ENCODE results near the gene MAP3K2.
"Not testable (repeated sequence)": the region's sequence is repeated elsewhere in the genome, so short reads cannot be mapped to it uniquely, and the experiment has no call there.

Gene MAP3K2

DNA sequence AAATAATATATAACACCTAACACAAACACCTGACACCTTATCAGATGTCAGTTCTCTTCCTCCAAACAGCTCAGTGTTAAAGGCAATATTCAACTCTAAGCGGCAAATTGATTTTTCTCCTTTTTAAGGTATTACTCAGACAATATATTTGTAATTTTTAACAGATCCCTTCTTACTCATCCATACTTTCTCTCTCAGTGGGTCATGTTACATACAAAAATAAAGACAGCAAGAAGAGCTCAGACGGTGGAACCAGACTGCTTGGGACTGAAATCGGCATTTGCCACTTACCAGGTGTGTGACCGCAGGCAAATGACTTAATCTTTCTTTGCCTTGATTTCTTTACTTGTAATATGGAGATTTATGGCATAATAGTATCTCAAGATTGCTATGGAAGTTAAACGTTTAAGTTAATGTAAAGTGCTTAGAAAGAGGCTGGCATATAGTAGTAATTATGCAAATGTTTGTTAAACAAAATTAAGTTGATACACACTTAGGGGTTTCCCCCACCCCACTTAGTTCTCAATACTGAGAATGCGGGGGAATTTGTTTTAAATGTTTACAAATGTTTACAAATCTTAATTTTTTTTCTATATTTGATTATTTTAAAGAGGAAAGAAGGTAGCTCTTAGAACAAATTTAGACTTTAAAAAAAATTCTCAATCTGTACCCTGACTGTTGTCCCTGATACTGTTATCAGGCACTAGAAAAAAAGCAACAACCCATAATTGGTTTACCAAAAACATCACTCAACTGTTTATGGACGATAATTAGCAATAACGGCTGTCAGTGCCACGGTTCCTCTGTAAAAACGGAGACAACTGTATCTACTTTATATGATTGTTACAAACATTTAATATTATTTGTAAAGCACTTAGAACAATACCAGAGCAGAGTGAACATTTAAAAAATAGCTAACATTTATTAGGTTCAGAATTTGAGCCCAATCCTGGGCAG lies 25.6 kb downstream of the MAP3K2 start:
- DNase-seq, result no peak
- in situ Hi-C loops (cut with HindIII; ENCODE audit: low pct_ligation_motif_present, low pct_unique_long_range_greater_than_20kb, low sequenced_read_pairs), result no loop called here

- in situ Hi-C loops (cut with HindIII; ENCODE audit: low pct_ligation_motif_present, low pct_unique_long_range_greater_than_20kb, low sequenced_read_pairs), result no loop called here
- DNase-seq, result no peak
These were observed 27.5 kb downstream of the MAP3K2 start for GRCh38 chr2:127360242-127360641.

- DNase-seq, result no peak
- in situ Hi-C loops (cut with HindIII; ENCODE audit: low pct_ligation_motif_present, low pct_unique_long_range_greater_than_20kb, low sequenced_read_pairs), result no loop called here
These were observed 28.3 kb downstream of the MAP3K2 start for GRCh38 chr2:127359520-127359919.

- DNase-seq, result no peak
- in situ Hi-C loops (cut with HindIII; ENCODE audit: low pct_ligation_motif_present, low pct_unique_long_range_greater_than_20kb, low sequenced_read_pairs), result no loop called here
These were observed 28.8 kb downstream of the MAP3K2 start for GRCh38 chr2:127358971-127359370.

GRCh38 chr2:127358044-127358443 lies 29.7 kb downstream of the MAP3K2 start:
- DNase-seq, result no peak
- in situ Hi-C loops (cut with HindIII; ENCODE audit: low pct_ligation_motif_present, low pct_unique_long_range_greater_than_20kb, low sequenced_read_pairs), result no loop called here

DNA sequence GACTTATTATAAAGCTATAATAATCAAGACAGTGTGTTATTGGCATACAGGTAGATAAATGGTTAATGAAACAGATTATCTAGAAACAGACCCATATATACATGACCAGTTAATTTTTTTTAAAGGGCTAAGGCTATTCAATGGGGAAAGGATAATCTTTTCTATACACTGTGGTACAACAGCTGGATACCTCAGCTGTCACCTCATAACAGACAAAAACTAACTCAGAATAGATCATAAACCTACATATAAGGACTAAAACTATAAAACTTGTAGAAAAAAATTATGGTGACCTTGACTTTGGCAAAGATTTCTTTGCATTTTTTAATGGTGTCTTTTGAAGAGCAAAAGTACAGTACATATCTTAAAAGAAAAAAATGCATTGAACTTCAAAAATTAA lies 30.2 kb downstream of the MAP3K2 start:
- in situ Hi-C loops (cut with HindIII; ENCODE audit: low pct_ligation_motif_present, low pct_unique_long_range_greater_than_20kb, low sequenced_read_pairs), result no loop called here
- no peak for DNase-seq

DNA sequence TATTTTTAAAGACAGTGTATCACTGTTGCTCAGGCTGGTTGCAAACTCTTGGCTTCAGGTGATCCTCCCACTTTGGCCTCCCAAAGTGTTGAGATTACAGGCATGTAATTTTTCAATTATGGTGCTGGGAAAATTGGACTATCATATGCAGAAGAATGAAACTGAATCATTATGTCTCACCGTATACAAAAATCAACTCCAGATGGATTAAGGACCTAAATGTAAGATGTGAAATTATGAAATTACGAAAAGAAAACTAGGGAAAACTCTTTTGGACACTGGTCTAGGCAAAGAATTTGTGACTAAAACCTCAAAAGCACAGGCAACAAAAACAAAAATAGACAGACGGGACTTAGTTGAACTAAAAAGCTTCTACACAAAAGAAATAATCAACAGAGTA lies 31.2 kb downstream of the MAP3K2 start:
- DNase-seq, result no peak
- in situ Hi-C loops (cut with HindIII; ENCODE audit: low pct_ligation_motif_present, low pct_unique_long_range_greater_than_20kb, low sequenced_read_pairs), result no loop called here

DNA sequence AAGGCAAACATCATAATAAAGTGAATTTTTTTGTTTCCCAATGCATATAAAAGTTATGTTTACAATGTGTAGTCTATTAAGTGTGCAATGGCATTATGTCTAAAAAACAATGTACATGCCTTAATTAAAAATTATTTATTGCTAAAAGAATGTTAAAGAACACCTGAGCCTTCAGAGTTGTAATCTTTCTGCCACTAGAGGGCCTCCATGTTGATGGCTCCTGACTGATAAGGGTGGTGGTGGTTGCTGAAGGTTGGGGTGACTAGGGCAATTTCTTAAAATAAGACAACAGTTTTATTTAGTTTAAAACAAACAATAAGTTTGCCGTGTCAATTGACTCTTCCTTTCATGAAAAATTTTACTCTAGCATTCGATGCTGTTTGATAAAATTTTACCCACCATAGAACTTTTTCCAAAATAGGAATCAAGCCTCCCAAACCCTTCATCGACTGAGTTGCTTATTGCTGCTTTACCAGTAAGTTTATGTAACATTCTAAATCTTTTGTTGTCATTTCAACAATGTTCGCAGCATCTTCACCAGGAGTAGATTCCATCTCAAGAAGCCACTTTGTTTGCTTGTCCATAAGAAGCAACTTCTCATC lies 32.3 kb downstream of the MAP3K2 start:
- in situ Hi-C loops (cut with HindIII; ENCODE audit: low pct_ligation_motif_present, low pct_unique_long_range_greater_than_20kb, low sequenced_read_pairs), result no loop called here
- peak; percentile 45 for DNase-seq

DNA sequence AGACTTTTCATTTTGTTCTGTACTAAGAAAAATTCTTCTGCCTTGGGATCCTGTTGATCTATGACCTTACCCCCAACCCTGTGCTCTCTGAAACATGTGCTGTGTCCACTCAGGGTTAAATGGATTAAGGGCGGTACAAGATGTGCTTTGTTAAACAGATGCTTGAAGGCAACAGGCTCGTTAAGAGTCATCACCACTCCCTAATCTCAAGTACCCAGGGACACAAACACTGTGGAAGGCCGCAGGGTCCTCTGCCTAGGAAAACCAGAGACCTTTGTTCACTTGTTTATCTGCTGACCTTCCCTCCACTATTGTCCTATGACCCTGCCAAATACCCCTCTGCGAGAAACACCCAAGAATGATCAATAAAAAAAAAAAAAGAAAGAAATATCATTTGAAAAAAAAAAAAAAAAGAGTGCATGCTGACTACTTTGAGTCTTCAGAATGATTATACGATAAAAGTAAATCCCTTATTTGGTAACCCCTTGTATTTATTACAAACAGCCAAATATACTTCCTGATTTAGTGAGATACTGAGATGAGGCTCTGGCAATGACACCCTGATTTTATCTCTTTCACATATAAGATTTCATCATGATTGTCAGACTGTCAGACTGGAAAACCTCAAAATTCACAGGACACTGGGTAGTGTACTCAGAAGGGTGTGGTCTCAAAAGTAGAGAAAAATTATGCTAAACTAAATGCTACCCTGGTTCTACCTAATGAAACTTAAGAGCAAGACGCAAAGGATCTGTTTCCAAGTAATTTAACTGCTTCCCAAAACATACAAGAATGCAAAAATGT lies 33.7 kb downstream of the MAP3K2 start:
- DNase-seq; in situ Hi-C loops (cut with HindIII; ENCODE audit: low pct_ligation_motif_present, low pct_unique_long_range_greater_than_20kb, low sequenced_read_pairs): not testable (repeated sequence)

DNA sequence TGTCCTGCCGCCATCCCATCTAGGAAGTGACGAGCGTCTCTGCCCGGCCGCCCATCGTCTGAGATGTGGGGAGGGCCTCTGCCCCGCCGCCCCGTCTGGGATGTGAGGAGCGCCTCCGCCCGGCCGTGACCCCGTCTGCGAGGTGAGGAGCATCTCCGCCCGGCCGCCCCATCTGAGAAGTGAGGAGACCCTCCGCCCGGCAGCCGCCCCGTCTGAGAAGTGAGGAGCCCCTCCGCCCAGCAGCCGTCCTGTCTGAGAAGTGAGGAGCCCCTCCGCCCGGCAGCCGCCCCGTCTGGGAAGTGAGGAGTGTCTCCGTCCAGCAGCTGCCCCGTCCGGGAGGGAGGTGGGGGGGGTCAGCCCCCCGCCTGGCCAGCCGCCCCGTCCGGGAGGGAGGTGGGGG lies 34.6 kb downstream of the MAP3K2 start:
- in situ Hi-C loops (cut with HindIII; ENCODE audit: low pct_ligation_motif_present, low pct_unique_long_range_greater_than_20kb, low sequenced_read_pairs); DNase-seq: not testable (repeated sequence)

DNA sequence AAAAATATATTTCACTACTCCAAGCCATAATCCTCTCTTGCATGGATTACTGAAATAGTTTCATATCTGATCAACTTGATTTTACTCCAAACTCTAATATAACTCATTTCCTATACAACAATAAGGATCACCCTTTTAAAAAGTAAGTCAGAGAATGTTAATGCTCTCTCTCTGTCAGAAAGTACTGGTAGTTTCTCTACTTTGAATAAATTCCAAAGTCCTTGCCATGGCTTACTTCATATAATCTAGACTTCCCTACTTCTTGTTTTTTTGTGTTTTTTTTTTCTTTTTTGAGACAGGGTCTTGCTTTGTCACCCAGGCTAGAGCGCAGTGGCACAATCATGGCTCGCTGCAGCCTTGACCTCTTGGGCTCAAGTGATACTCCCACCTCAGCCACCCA lies 36.2 kb downstream of the MAP3K2 start:
- no peak for DNase-seq
- in situ Hi-C loops (cut with HindIII; ENCODE audit: low pct_ligation_motif_present, low pct_unique_long_range_greater_than_20kb, low sequenced_read_pairs), result no loop called here

GRCh38 chr2:127348426-127349000 lies 39.3 kb downstream of the MAP3K2 start:
- in situ Hi-C loops (cut with HindIII; ENCODE audit: low pct_ligation_motif_present, low pct_unique_long_range_greater_than_20kb, low sequenced_read_pairs), result no loop called here
- no peak for DNase-seq

DNA sequence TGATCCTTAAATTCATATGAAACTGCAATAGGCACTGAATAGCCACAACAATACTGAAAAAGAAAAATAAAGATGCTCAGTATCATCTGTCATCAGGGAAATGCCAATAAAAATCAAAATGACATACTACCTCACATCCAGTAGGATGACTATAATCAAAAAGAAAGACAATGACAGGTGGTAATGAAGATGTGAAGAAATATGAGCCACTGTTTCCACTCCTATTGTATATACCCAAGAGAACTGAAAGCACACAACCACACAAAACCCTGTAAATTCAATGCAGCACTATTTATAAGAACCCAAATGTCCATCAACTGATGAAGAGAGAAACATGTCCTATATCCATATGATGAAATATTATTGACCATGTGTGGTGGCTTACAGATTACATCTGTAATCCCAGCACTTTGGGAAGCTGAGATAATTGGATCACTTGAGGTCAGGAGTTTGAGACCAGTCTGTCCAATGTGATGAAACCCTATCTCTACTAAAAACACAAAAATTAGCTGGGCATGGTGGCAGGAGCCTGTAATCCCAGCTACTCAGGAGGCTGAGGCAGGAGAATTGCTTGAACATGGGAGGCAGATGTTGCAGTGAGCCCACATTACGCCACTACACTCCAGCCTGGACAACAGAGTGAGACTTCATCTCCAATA lies 39.9 kb downstream of the MAP3K2 start:
- no peak for DNase-seq
- in situ Hi-C loops (cut with HindIII; ENCODE audit: low pct_ligation_motif_present, low pct_unique_long_range_greater_than_20kb, low sequenced_read_pairs), result no loop called here

- no peak for DNase-seq
- in situ Hi-C loops (cut with HindIII; ENCODE audit: low pct_ligation_motif_present, low pct_unique_long_range_greater_than_20kb, low sequenced_read_pairs), result no loop called here
These were observed 40.8 kb downstream of the MAP3K2 start for GRCh38 chr2:127347015-127347414.

- no peak for DNase-seq
- in situ Hi-C loops (cut with HindIII; ENCODE audit: low pct_ligation_motif_present, low pct_unique_long_range_greater_than_20kb, low sequenced_read_pairs), result no loop called here
These were observed 44.5 kb downstream of the MAP3K2 start for GRCh38 chr2:127343277-127343676.

DNA sequence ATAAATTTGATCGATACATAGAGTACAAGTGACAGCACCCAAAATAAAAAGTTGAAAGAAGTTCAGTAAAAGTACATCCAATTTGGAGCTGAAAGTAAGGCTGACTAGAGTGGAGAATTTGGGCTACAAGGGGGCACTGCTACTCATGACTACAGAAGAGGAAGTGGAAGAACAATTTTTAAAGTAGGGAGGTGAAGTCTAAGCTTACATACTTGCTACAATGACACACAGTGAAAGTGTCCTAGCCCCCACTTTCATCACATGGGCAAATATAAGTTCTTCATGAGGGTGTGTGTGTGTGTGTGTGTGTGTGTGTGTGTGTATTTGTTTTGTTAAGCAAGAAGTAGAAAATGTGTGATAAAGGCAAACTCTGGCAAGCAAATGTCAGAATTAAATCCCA lies 45.7 kb downstream of the MAP3K2 start:
- no peak for DNase-seq
- in situ Hi-C loops (cut with HindIII; ENCODE audit: low pct_ligation_motif_present, low pct_unique_long_range_greater_than_20kb, low sequenced_read_pairs), result no loop called here

GRCh38 chr2:127332335-127332734 lies 55.4 kb downstream of the MAP3K2 start:
- no peak for DNase-seq
- in situ Hi-C loops (cut with HindIII; ENCODE audit: low pct_ligation_motif_present, low pct_unique_long_range_greater_than_20kb, low sequenced_read_pairs), result no loop called here

- in situ Hi-C loops (cut with HindIII; ENCODE audit: low pct_ligation_motif_present, low pct_unique_long_range_greater_than_20kb, low sequenced_read_pairs), result no loop called here
- no peak for DNase-seq
These were observed 57.0 kb downstream of the MAP3K2 start for GRCh38 chr2:127330753-127331152.

All from ACHN (cell line).